GM12878 (cell line): ENCODE data around the gene ISOC2. TPM values are rescaled to one million over a fixed set of nuclear protein-coding genes. Genes with fewer than 3 reads are reported as not detected.

ENCODE experiments used
- CHD2 ChIP-seq: IDR thresholded peaks from 2 replicates; pipeline ENCODE4 v1.6.1; 2011; ENCODE audit warnings: low read depth, low read length, improper control_type of control experiment, borderline replicate concordance
- CHD4 ChIP-seq: fragments of 200-600 bp; sonication (generic); IDR thresholded peaks from 2 replicates; pipeline ENCODE4 v1.6.1; 2016; ENCODE audit warnings: mild to moderate bottlenecking
- CREM ChIP-seq: IDR thresholded peaks from 2 replicates; pipeline ENCODE4 v1.6.1; 2014; ENCODE audit warnings: antibody characterized with exemption, low read depth
- E2F8 ChIP-seq: fragments of 450-650 bp; IDR thresholded peaks from 2 replicates; pipeline ENCODE4 v1.6.1; 2018; ENCODE audit warnings: mild to moderate bottlenecking, low read depth, moderate library complexity; ENCODE audit not compliant: partially characterized antibody
- IKZF1 ChIP-seq: fragments of 450-650 bp; conservative IDR thresholded peaks from 2 replicates; pipeline ENCODE4 v1.6.1; 2017; ENCODE audit warnings: antibody characterized with exemption, mild to moderate bottlenecking
- MAX ChIP-seq: IDR thresholded peaks from 2 replicates; pipeline ENCODE4 v1.6.1; 2012; ENCODE audit warnings: low read depth, low read length, improper control_type of control experiment
- NFYB ChIP-seq: IDR thresholded peaks from 2 replicates; pipeline ENCODE4 v1.6.1; 2011; ENCODE audit warnings: low read depth, mild to moderate bottlenecking, low read length, improper control_type of control experiment, moderate library complexity; ENCODE audit not compliant: insufficient read depth
- PAX5 ChIP-seq: IDR thresholded peaks from 2 replicates; pipeline ENCODE4 v1.6.1; 2011; ENCODE audit warnings: low read depth, low read length, borderline replicate concordance
- PBX3 ChIP-seq: IDR thresholded peaks from 2 replicates; pipeline ENCODE4 v1.6.1; 2011; ENCODE audit warnings: mild to moderate bottlenecking, low read depth, low read length, moderate library complexity; ENCODE audit not compliant: insufficient replicate concordance
- PKNOX1 ChIP-seq: fragments of 450-650 bp; IDR thresholded peaks from 2 replicates; pipeline ENCODE4 v1.6.1; 2016; ENCODE audit warnings: mild to moderate bottlenecking
- RAD51 ChIP-seq: fragments of 450-650 bp; IDR thresholded peaks from 2 replicates; pipeline ENCODE4 v1.6.1; 2016; ENCODE audit warnings: moderate library complexity, mild to moderate bottlenecking, inconsistent platforms
- SREBF2 ChIP-seq: IDR thresholded peaks from 2 replicates; pipeline ENCODE4 v1.6.1; 2012; ENCODE audit warnings: mild to moderate bottlenecking, low read length
- SUPT20H ChIP-seq: IDR thresholded peaks from 2 replicates; pipeline ENCODE4 v1.6.1; 2011; ENCODE audit warnings: low read depth, mild to moderate bottlenecking, low read length, moderate library complexity, borderline replicate concordance; ENCODE audit not compliant: control insufficient read depth
- TCF7 ChIP-seq: IDR thresholded peaks from 2 replicates; pipeline ENCODE4 v1.6.1; 2014; ENCODE audit warnings: antibody characterized with exemption, borderline replicate concordance
- YY1 ChIP-seq: IDR thresholded peaks from 2 replicates; pipeline ENCODE4 v1.6.1; 2011; ENCODE audit warnings: low read depth, mild to moderate bottlenecking, low read length
- ZBTB33 ChIP-seq: fragments of 450-650 bp; IDR thresholded peaks from 2 replicates; pipeline ENCODE4 v1.6.1; 2017; ENCODE audit warnings: mild to moderate bottlenecking
- ZBTB40 ChIP-seq: fragments of 450-650 bp; IDR thresholded peaks from 2 replicates; pipeline ENCODE4 v1.6.1; 2016; ENCODE audit warnings: mild to moderate bottlenecking, moderate library complexity, borderline replicate concordance
- ZSCAN29 ChIP-seq: fragments of 450-650 bp; IDR thresholded peaks from 2 replicates; pipeline ENCODE4 v1.6.1; 2017; ENCODE audit warnings: mild to moderate bottlenecking, moderate library complexity
- polyA plus RNA-seq, 11 experiments: library from polyadenylated mRNA; depleted of rRNA in 4 of 11; unstranded in 6 of 11; stranded (reverse) in 5 of 11; fragments of >200 nt; fragmentation: Nextera tagmentation in 4 of 11; fragmentation: Illumina TruSeq in 1 of 11; extraction: Ambion mirVana in 4 of 11; extraction: Trizol in 1 of 11; gene quantifications; 1 replicate in 1 of 11; 2 replicates in 10 of 11; pipeline versions ENCODE4 v1.2.1 to v1.2.3, GENCODE V29; 2011 to 2016; ENCODE audit warnings: inconsistent platforms in 2 of 11, missing spikeins in 2 of 11, low read depth in 1 of 11
- total RNA-seq, 4 experiments: library from RNA; depleted of rRNA in 3 of 4; stranded (reverse); fragments of >200 nt in 3 of 4; fragmentation: Illumina TruSeq in 1 of 4; extraction: Trizol in 1 of 4; gene quantifications; 2 replicates each; pipeline versions ENCODE4 v1.2.1 to v1.2.3, GENCODE V29; 2013 to 2021

ISOC2 gene
- total and polyA plus RNA-seq, 10 of the 15 experiments (the other 5 are each of a cell fraction or from before 2014, with no cell fraction given) = 0.72 to 238 (median 56.9) TPM

GRCh38 chr19:55503502-55504251, 42.2 kb upstream of the ISOC2 start (continued):
- TF ChIP-seq ZBTB40 (no peak), PKNOX1 (no peak; the same call in 1 of the 2 replicates), CHD2 (peak; percentile 57; the same call in 1 of the 2 replicates), ZSCAN29 (no peak), NFYB (peak; percentile 93), IKZF1 (peak; percentile 64), PAX5 (no peak), SUPT20H (no peak), CREM (peak; percentile 98), ZBTB33 (peak; percentile 80; the same call in 1 of the 2 replicates), CHD4 (no peak), SREBF2 (no peak), YY1 (peak; percentile 35), E2F8 (peak; percentile 86), MAX (peak; percentile 53; the same call in 1 of the 2 replicates), TCF7 (no peak), RAD51 (no peak), PBX3 (no peak)
